Esophagus (tissue), 2 donors: Measurements from ENCODE around the gene GLIPR1L2. TPM values are rescaled to one million over a fixed set of nuclear protein-coding genes. Genes with fewer than 3 reads are reported as not detected.
A peak's percentile ranks its signal among the peaks of the same experiment; 100 is the strongest.

ENCODE experiments used
- H3K27ac ChIP-seq, 2 donors: one replicate each; pipeline ENCODE4 v1.5.1; 2013; ENCODE audit warnings: low read depth in 2 of 2, mild to moderate bottlenecking in 2 of 2, inconsistent platforms in 1 of 2, low read length in 1 of 2, moderate library complexity in 1 of 2
- H3K27me3 ChIP-seq, 2 donors: one replicate each; pipeline ENCODE4 v1.6.1; 2013; ENCODE audit warnings: low read length in 2 of 2, control low read depth in 1 of 2, mild to moderate bottlenecking in 1 of 2; ENCODE audit not compliant: insufficient read depth in 2 of 2, control insufficient read depth in 1 of 2
- H3K36me3 ChIP-seq, 2 donors: one replicate each; pipeline ENCODE4 v1.6.1; 2013; ENCODE audit warnings: low read length in 1 of 2; ENCODE audit not compliant: control insufficient read depth in 2 of 2, insufficient read depth in 2 of 2
- H3K4me1 ChIP-seq, 2 donors: one replicate each; pipeline ENCODE4 v1.6.1; 2013; ENCODE audit warnings: low read length in 1 of 2; ENCODE audit not compliant: control insufficient read depth in 2 of 2, insufficient read depth in 2 of 2
- H3K4me3 ChIP-seq, 2 donors: one replicate each; pipeline ENCODE4 v1.5.1; 2013; ENCODE audit warnings: low read length in 2 of 2, mild to moderate bottlenecking in 2 of 2, low read depth in 1 of 2, moderate library complexity in 1 of 2
- H3K9me3 ChIP-seq, 2 donors: one replicate each; pipeline ENCODE4 v1.6.1; 2013; ENCODE audit warnings: mild to moderate bottlenecking in 2 of 2, low read depth in 1 of 2, low read length in 1 of 2, moderate library complexity in 1 of 2; ENCODE audit not compliant: control insufficient read depth in 2 of 2, insufficient read depth in 1 of 2
- WGBS, 2 donors: extraction: QIAGEN DNeasy Blood & Tissue Kit; methylation state at CpG; one replicate each; pipeline ENCODE4 v1.1.7; 2013; 5-methylcytosine and 5-hydroxymethylcytosine counted together
- polyA plus RNA-seq, 2 donors: library from polyadenylated mRNA; stranded (reverse); fragments of 200-250 nt; gene quantifications; one replicate each; pipeline ENCODE4 v1.2.3, GENCODE V29; 2013
- donor health status: healthy with polysubstance abuse.
- donor health status: Bipolar disorder and iron deficiency.

The GLIPR1L2 gene
- polyA plus RNA-seq, 2 donors = 0.14 to 0.22 TPM

- Histone ChIP-seq H3K4me1 (no peaks in the 10 kb centered on the region), H3K4me3 (peak overlapping the region; percentile 10 to 55), H3K9me3 (no peaks in the 10 kb centered on the region), H3K27ac (peak overlapping the region; percentile 2 to 31), H3K27me3 (no peaks in the 10 kb centered on the region), H3K36me3 (no peaks in the 10 kb centered on the region)
- WGBS, 2 donors = 63 to 74% methylated on average over 4 of the region's 4 CpGs
Measured at GRCh38 chr12:75481774-75482173, 90.9 kb downstream of the GLIPR1L2 start.

Other genes with a start within 250 kb of the GLIPR1L2 start
- under 1 TPM in 1 of 2 donors, not detected in 1; 0.04 TPM for gene KCNC2, start 181.2 kb upstream of the GLIPR1L2 start, polyA plus RNA-seq
- 1 to 10 TPM; 1.6 to 2.1 TPM for gene CAPS2, start 60.8 kb upstream of the GLIPR1L2 start, polyA plus RNA-seq
- gene GLIPR1L1, start 56.4 kb upstream of the GLIPR1L2 start, polyA plus RNA-seq = not detected
- gene GLIPR1, start 89.7 kb downstream of the GLIPR1L2 start, polyA plus RNA-seq = 1 to 10 TPM in 1 of 2 donors, under 1 TPM in 1; 0.94 to 2.4 TPM
- gene KRR1, start 120.5 kb downstream of the GLIPR1L2 start, polyA plus RNA-seq = 10 to 100 TPM; 22.3 to 22.6 TPM